Effector CD8-positive, alpha-beta T cell (primary cell): ENCODE measurements around the gene CDC27.
A peak's percentile ranks its signal among the peaks of the same experiment; 100 is the strongest.
"Not testable (repeated sequence)": the region's sequence is repeated elsewhere in the genome, so short reads cannot be mapped to it uniquely, and the experiment has no call there.

Experiments
- DNase-seq: peaks from one replicate; lab custom pipeline; 2025; lab: John Stamatoyannopoulos, UW
- total RNA-seq, 4 experiments: gene quantifications; one replicate each; lab custom pipeline; 2026; lab: John Stamatoyannopoulos, UW

The CDC27 gene, protein sequence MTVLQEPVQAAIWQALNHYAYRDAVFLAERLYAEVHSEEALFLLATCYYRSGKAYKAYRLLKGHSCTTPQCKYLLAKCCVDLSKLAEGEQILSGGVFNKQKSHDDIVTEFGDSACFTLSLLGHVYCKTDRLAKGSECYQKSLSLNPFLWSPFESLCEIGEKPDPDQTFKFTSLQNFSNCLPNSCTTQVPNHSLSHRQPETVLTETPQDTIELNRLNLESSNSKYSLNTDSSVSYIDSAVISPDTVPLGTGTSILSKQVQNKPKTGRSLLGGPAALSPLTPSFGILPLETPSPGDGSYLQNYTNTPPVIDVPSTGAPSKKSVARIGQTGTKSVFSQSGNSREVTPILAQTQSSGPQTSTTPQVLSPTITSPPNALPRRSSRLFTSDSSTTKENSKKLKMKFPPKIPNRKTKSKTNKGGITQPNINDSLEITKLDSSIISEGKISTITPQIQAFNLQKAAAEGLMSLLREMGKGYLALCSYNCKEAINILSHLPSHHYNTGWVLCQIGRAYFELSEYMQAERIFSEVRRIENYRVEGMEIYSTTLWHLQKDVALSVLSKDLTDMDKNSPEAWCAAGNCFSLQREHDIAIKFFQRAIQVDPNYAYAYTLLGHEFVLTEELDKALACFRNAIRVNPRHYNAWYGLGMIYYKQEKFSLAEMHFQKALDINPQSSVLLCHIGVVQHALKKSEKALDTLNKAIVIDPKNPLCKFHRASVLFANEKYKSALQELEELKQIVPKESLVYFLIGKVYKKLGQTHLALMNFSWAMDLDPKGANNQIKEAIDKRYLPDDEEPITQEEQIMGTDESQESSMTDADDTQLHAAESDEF
- 90.4 to 121 (median 105) reads per million in 4 experiments for total RNA-seq

- DNase-seq = peak; percentile 100
These were observed at the start of gene CDC27 for GRCh38 chr17:47188876-47189731. Gene CDC27 (minus strand): TSS chr17:47189295. CDS start chr17:47189172, 123 bp downstream.

- no peak for DNase-seq
These were observed 49.4 kb upstream of the CDC27 start for GRCh38 chr17:47238321-47239010.

DNA sequence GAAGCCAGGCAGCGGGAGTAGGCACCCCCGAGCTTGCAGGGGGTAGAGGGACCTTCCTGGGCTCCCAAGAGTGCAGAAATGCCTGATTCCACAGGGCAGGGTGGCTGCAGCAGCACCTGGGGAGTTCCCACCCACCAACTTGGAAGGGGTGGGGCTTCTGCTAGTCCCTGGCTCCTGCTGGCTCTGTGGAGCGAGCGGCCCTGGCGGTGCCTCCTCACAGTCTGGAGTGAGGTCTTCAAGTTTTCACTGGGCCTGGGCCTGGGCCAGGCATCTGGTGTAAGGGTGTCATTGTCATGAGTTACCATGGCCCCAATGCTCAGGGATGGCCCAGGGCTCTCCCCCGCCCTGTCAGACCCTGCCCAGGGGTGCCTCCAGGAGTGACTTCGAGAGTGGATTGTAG, 48.7 kb upstream of the CDC27 start:
- DNase-seq = no peak

GRCh38 chr17:47235923-47236322, 46.8 kb upstream of the CDC27 start:
- no peak for DNase-seq

- no peak for DNase-seq
These were observed 46.4 kb upstream of the CDC27 start for GRCh38 chr17:47235506-47235905.

GRCh38 chr17:47232465-47232864, 43.4 kb upstream of the CDC27 start:
- no peak for DNase-seq

DNA sequence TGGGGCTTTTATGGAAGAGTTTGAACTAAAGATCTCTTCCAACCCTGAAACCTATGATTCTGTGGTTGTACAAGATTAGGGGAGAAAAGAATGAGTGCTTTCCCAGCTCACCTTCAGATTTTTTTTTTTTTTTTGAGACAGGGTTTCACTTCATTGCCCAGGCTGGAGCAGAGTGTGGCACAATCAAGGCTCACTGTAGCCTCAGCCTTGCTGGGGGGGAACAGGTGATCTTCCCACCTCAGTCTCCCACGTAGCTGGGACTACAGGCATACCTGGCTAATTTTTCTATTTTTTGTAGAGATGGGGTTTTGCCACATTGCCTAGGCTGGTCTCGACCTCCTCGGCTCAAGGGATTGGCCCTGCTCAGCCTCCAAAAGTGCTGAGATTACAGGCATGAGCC, 42.8 kb upstream of the CDC27 start:
- DNase-seq = no peak

DNA sequence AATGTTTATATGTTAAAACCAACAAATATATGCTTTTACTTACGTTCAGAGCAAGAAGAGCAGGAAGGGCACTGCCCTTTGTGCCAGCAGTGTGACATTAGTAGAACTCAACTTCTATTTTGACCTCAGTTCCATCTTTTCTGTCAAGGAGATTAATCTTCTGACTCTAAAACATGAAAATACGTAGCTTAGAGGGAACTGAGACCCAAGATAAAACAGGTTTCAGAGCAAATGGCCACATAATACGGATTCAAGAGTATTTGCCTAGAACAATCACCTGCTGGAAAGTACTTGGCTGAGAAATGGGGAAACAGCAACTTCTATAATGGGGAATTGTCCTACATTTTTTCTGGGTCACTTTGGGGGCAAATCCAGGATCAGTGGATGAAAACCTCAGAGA, 42.2 kb upstream of the CDC27 start:
- DNase-seq = no peak

- DNase-seq = no peak
These were observed 41.8 kb upstream of the CDC27 start for GRCh38 chr17:47230864-47231263.

DNA sequence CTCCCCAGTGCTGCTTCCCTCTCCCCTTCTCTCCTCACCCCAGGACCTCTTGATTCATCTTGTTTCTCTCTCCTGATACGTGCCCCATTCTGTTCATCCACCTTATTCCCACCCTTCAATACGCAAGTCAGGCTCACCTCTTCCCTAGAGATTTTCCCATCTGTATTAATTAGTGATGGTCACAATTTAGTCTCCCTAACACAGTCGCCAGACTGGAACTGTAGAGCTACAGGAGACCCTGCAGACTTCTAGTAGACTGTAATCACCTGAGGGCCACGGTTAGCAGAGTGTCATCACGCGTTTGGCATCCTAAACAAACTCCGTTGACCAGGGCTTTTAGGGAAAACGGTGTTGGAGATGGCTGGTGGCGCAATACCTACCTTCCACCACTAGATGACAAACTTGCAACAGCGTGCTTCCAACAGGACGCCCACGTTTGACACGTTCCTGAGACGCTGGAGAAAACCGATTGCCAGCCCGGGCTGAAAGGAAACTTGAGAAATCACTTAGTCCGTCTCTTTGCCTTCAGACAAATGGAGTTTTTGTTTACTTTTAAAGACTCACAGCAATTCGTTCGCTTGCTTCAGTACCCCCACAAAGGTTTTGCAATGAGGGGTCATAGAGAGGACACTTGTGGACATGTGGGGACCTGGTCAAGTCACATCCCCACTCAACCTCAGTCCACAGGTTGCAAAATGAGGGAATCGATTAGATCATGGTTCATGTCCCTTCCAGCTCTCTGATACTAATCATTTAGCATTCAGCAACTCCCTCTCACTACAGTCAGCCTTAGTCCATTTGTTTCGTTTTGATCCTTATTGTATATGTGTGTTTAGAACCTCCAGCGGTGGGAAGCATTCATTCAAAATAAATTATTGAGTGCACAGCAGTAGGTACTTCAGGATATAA, 40.7 kb upstream of the CDC27 start:
- DNase-seq = peak; percentile 47

DNA sequence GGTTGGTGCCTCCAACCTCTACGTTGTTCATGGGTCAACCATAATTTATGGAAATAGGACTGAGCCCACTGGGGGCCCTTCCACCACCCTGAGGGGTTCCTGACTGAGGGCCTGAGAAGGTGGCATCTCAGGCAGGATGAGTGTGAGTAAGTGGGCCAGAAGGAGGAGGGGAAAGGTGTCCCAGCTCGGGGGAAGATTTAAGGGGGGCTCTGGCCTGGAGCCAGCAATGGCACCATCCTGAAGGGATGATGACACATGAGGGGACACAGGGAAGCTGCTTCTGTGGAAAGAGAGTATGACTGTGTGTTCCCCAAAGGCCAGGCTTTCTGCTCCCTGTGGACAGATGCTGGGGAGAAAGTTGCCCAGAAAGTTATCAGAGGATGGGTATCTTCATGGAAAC, 38.8 kb upstream of the CDC27 start:
- no peak for DNase-seq

GRCh38 chr17:47225911-47226688, 37.0 kb upstream of the CDC27 start:
- DNase-seq = no peak

GRCh38 chr17:47225436-47225858, 36.4 kb upstream of the CDC27 start:
- no peak for DNase-seq

DNA sequence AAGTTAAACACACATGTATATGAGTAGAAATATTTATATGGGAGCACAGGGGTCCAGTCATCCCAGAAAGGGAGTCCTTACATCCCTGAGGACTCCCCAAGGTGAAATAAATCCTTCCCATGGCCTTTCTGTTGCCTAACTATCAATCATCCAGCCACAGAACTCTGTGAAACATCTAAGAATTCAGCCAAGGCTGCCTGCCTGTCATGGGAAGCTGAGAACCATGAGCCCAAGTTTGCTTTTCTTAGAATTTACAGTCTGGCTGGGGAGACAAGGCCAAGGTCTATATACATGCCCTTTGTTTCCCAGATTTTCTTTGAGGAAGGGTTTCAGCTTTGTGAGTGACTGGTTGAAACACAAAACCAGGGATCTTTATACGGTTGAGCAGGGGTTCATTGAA, 35.9 kb upstream of the CDC27 start:
- DNase-seq = no peak

DNA sequence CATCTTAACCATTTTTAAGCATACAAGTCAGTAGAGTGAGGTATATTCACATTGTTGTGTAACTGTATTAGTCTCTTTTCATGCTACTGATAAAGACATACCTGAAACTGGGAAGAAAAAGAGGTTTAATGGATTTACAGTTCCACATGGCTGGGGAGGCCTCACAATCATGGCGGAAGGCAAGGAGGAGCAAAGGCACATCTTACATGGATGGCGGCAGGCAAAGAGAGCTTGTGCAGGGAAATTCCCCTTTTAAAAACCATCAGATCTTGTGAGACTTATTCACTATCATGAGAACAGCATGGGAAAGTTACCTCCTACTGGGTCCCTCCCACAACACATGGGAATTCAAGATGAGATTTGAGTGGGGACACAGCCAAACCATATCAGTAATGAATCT, 35.0 kb upstream of the CDC27 start:
- not testable (repeated sequence) for DNase-seq

DNA sequence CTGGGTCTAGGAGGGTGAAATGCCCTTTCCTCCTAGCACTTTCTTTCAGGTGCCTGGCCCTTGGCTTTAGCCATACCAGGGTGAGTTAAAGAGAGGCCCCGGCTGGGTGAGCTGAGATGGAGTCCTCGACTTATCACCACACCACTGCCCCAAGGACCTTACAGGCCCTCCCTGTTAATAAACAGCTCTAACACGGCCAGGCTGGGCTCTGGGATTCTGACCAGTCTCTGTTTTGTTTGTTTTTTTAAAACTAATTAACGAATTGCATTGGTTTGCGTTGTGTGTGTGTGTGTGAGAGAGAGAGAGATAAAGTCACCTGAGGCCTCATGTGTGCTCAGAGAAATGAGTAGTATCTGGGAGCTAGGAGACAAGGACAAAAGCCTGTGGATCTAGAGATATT, 34.4 kb upstream of the CDC27 start:
- DNase-seq = no peak

DNA sequence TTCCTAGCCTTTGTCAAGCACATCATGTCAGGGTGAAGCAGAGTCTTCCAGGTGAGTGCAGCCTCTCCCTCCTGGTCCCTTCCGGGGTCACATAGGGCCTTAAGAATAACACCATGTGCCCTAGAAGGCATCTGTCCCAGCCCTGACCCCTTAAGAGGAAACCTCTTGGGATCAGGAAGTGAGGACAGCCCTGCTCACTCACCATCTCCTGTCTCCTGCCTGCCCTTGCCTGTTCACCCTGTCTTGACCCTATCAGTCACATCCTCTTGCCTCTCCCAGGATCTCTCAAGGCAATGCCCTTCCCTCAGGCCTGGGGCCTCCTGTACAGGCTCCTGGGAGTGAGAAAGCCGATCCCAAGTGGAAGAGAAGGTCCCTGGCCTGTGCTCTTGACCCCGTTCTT, 33.9 kb upstream of the CDC27 start:
- no peak for DNase-seq

DNA sequence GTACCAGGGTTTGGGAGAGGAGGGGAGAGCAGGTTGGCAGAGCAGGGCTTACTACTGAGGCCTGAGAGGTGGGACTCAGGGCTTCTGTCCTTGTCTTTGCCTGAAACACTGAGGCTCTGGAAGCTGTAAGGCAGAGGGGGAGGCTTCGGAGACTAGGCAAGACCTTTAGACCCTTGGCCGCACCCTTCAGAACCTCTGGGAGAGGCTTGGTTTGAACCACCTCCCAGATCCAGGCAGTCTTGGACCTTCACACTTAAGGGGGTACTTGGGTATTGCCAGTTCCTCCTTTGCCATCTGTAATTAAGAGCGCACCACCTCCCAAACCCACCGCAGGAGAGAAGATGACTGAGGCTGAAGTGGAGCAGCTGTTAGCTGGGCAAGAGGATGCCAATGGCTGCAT, 33.0 kb upstream of the CDC27 start:
- no peak for DNase-seq

DNA sequence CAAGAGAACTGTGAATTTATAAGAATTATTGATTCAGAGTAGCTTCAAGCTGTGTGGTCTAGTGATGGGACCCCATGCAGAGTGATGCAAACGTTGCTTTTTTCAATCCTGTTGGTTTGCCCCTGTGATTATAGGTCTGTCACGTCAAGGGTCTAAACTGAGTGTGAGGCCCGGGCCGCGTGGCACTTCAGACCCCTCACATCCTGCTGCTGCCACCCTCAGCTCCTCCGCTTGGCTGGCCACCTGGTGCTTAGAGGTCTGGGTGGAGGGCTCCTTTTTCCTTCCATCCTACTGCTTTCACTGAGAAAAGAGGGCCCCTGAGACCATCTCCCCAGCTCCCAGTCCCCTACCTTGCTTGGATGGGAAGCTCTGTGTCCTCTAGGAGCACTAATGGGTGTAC, 32.1 kb upstream of the CDC27 start:
- no peak for DNase-seq
